Tibial artery (tissue), 4 donors: ENCODE results near the gene FEM1A.
"Not testable (repeated sequence)": the region's sequence is repeated elsewhere in the genome, so short reads cannot be mapped to it uniquely, and the experiment has no call there.

Experiments
- DNase-seq, 2 donors: peaks; one replicate each; pipeline ENCODE4 v3.0.0-alpha.2; 2019
- H3K27ac ChIP-seq, 2 donors: fragments of 200-600 bp; sonication (generic) in 1 of 2; 1 replicate in 1 of 2; 2 replicates in 1 of 2; pipeline ENCODE4 v1.5.1; 2018 to 2019; ENCODE audit warnings: mild to moderate bottlenecking in 1 of 2
- H3K27me3 ChIP-seq, 2 donors: fragments of 200-600 bp; sonication (generic) in 1 of 2; one replicate each; pipeline versions ENCODE4 v1.5.1 to v1.6.0; 2016 to 2019
- H3K36me3 ChIP-seq, 3 donors: fragments of 200-600 bp; sonication (generic) in 2 of 3; one replicate each; pipeline ENCODE4 v1.5.1; 2016 to 2019; ENCODE audit warnings: mild to moderate bottlenecking in 2 of 3
- H3K4me1 ChIP-seq, 4 donors: fragments of 200-600 bp; sonication (generic) in 2 of 4; 1 replicate in 3 of 4; 2 replicates in 1 of 4; pipeline ENCODE4 v1.5.1; 2016 to 2019
- H3K4me3 ChIP-seq, 2 donors: fragments of 200-600 bp; sonication (generic) in 1 of 2; 1 replicate in 1 of 2; 2 replicates in 1 of 2; pipeline ENCODE4 v1.5.1; 2018 to 2019; ENCODE audit warnings: mild to moderate bottlenecking in 2 of 2
- H3K9me3 ChIP-seq, 3 donors: fragments of 200-600 bp; sonication (generic) in 1 of 3; one replicate each; pipeline ENCODE4 v1.5.1; 2016 to 2019
- CTCF ChIP-seq, 2 experiments: fragments of 200-600 bp in 1 of 2; fragments of 450-650 bp in 1 of 2; IDR thresholded peaks; one replicate each; pipeline ENCODE4 v1.5.1; 2017 to 2019; ENCODE audit warnings: antibody characterized with exemption in 2 of 2, mild to moderate bottlenecking in 1 of 2, moderate library complexity in 1 of 2
- intact Hi-C: fragments of 100-400 bp; cut with DNase I; formaldehyde crosslinking; loops from one replicate; pipeline ENCODE4 v1.15.0; 2023; ENCODE audit warnings: low total_unique reads

FEM1A gene

DNA sequence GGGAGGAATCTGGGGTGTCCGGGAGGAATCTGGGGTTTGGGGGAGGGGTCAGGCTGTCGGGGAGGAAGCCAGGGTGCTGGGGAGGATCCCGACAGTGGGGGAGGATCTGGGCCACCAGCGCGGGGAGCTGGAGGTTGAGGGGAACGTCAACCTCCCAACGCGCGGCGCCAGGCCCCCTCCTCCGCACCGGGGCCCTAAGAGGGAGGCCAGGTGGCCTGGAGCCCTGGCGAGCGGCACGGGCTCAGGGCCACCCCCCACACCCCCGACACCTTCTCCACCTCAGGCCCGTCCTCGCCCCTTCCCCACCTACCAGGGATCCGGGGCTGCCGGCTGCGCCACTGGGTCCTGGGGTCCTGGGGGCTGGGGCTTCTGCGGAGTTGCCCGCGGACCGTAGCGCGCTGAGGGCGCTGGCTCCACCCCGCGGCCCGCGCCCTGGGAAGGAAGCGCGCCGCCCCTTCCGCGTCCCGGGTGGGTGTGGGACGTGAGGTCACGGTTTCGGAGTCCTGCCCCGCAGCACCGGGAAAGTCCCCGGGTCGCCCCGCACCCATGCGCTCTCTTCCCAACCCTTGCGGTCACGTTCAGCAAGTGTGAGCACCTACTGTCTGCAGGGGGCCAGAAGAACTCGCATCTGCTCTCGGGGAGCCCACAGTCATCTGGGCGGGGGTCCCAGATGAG, 39.9 kb downstream of the FEM1A start, which contains the start of gene TICAM1:
TICAM1 (minus strand) TSS at position 409 of the 675 bp plus-strand sequence. CDS start 13,335 bp downstream, outside the sequence.
- peak within 1 kb of the TSS; percentile 95 to 96 for H3K27ac ChIP-seq
- no peaks in the 10 kb centered on the region for H3K36me3 ChIP-seq
- peak within 1 kb of the TSS; percentile 82 to 83 for H3K4me3 ChIP-seq
- peaks cover 0 to 28% (median 18%) of the 10 kb centered on the region in 4 donors for H3K4me1 ChIP-seq
- intact Hi-C loops, result no loop called here
- peak; percentile 69 to 88 for DNase-seq
- no peaks in the 10 kb centered on the region for H3K9me3 ChIP-seq
- no peak for TF ChIP-seq CTCF (IDR thresholded peaks at IDR 0.05)
- no peaks in the 10 kb centered on the region for H3K27me3 ChIP-seq

DNA sequence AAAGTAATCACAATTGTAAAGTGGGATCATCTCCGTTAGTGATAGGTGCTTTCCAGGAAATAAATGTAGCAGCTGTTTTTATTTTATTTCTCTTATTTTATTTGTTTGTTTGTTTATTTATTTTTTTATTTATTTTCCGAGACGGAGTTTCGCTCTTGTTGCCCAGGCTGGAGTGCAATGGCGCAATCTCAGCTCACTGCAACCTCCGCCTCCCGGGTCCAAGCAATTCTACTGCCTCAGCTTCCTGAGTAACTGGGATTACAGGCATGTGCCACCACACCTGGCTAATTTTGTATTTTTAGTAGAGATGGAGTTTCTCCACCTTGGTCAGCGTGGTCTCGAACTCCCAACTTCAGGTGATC, 40.4 kb downstream of the FEM1A start:
- H3K27me3 ChIP-seq, intact Hi-C loops, H3K36me3 ChIP-seq, DNase-seq, H3K9me3 ChIP-seq: not testable (repeated sequence)
- Histone ChIP-seq H3K4me3 (peak overlapping the region; percentile 82 to 83), H3K4me1 (peaks cover 0 to 28% (median 18%) of the 10 kb centered on the region in 4 donors), H3K27ac (peak overlapping the region; percentile 95 to 96)

DNA sequence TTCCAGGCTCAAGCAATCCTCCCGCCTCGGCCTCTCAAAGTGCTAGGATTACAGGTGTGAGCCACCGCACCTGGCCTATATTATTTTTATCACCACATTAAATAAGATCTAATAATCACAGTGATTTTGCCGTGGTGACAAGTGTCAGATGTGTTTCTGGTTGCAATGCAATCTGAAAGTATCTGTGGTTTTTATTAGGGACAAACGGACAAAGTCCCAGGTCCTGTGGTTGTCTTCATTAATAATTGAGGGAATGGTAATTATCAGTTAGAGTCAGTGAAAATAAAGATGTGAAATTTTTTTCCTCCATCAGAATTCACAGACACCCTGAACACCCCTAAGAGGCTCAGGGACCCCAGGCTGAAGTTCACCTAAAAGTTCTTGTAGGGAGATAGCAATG, 41.2 kb downstream of the FEM1A start:
- Histone ChIP-seq H3K4me1 (peaks cover 0 to 28% (median 18%) of the 10 kb centered on the region in 4 donors), H3K27me3 (no peaks in the 10 kb centered on the region), H3K9me3 (no peaks in the 10 kb centered on the region), H3K36me3 (peaks cover 0 to 8% (median 0%) of the 10 kb centered on the region in 3 donors), H3K27ac (no peak overlapping the region), H3K4me3 (no peak overlapping the region)
- no peak for DNase-seq
- no peak for TF ChIP-seq CTCF (IDR thresholded peaks at IDR 0.05)
- intact Hi-C loops, result no loop called here

DNA sequence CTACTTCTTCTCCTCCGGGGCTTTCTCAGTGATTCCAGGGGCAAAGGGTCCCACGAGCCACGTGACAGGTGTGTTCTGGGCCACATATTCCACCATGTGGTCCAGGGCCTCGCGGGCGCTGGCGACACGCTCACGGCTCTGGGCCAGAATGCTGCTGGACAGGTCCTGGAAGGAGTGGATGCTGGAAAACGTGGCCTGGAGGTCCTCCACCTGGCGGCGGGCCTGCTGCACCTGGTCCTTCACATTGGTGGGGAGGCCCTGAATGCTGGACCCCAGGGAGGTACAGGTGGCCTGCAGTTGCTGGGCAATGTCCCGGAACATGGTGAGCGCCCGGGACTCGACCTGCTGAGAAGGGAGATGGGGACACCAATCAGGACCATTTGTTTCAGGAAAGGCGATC, 47.7 kb downstream of the FEM1A start:
- intact Hi-C loops, result no loop called here
- Histone ChIP-seq H3K27ac (no peak overlapping the region), H3K9me3 (no peaks in the 10 kb centered on the region), H3K4me3 (no peak overlapping the region), H3K4me1 (no peaks in the 10 kb centered on the region), H3K27me3 (no peaks in the 10 kb centered on the region), H3K36me3 (peaks cover 20 to 67% (median 54%) of the 10 kb centered on the region in 3 donors)
- DNase-seq, result no peak
- TF ChIP-seq CTCF (IDR thresholded peaks at IDR 0.05), result no peak

GRCh38 chr19:4843647-4843965, 52.1 kb downstream of the FEM1A start:
- intact Hi-C loops, result no loop called here
- Histone ChIP-seq H3K9me3 (no peaks in the 10 kb centered on the region), H3K4me1 (no peaks in the 10 kb centered on the region), H3K27ac (no peak overlapping the region), H3K36me3 (peaks cover 35 to 95% (median 79%) of the 10 kb centered on the region in 3 donors), H3K27me3 (no peaks in the 10 kb centered on the region), H3K4me3 (no peak overlapping the region)
- TF ChIP-seq CTCF (IDR thresholded peaks at IDR 0.05), result no peak
- DNase-seq, result no peak

DNA sequence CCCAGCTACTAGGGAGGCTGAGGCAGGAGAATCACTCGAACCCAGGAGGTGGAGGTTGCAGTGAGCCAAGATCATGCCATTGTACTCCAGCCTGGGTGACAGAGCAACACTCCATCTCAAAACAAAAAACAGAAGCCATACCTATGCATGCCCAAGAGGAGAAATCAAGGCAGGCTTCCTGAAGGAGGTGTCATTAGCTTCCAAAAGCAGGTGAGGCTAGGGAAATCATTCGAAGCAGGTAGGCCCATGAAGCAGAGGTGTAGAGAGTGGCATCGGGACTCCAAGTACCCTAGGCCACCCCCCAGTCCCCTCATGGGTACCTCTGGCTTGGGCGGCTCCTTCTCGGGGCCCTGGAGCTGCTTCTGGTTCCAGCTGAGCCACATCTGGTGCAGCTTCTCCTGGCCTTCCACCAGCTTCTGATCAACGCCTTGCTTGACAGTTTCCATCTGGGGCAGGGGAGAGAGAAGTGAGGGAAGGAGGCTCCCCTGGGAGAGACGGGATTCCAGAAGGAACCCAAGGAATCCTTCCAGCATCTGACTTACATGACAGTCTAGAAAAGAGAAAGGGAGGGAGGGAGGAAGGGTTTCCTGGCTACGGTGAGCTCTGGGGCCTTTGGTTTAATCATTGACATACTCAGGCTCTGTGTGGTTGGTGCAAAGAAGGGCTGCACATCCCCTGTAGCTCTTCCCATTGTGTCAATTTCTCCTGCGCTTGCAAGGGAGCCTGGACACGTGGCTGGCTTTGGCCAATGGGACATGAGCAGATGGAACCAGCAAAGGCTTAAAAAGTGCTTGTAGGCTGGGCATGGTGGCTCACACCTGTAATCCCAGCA, 53.0 kb downstream of the FEM1A start:
- Histone ChIP-seq H3K27me3 (no peaks in the 10 kb centered on the region), H3K36me3 (peaks cover 27 to 95% (median 70%) of the 10 kb centered on the region in 3 donors), H3K9me3 (no peaks in the 10 kb centered on the region), H3K27ac (no peak overlapping the region), H3K4me1 (no peaks in the 10 kb centered on the region), H3K4me3 (no peak overlapping the region)
- intact Hi-C loops, result no loop called here
- DNase-seq, result no peak
- TF ChIP-seq CTCF (IDR thresholded peaks at IDR 0.05), result no peak

DNA sequence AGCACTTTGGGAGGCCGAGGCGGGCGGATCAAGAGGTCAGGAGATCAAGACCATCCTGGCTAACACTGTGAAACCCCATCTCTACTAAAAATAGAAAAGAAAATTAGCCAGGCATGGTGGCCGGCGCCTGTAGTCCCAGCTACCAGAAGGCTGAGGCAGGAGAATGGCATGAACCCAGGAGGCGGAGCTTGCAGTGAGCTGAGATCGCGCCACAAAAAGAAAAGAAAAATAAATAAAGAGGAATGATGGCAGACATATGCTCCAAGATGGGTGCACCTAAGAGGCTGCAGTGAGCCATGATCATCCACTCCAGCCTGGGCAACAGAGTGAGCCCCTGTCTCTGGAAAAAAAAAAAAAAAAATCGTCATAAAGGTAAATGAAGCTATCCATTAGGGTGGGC, 54.4 kb downstream of the FEM1A start:
- Histone ChIP-seq H3K27ac (peak overlapping the region in 1 of 2 donors; percentile 52), H3K36me3 (peaks cover 29 to 94% (median 67%) of the 10 kb centered on the region in 3 donors)
- H3K27me3 ChIP-seq, intact Hi-C loops, H3K9me3 ChIP-seq, H3K4me3 ChIP-seq, H3K4me1 ChIP-seq, DNase-seq: not testable (repeated sequence)
